PC-3 (cell line): Measurements from ENCODE around the gene WFDC5.

Experiments
- EZH2 ChIP-seq: fragments of 300-600 bp; sonication (generic); IDR thresholded peaks from one replicate; pipeline ENCODE4 v1.6.1; 2017; ENCODE audit warnings: antibody characterized with exemption, mild to moderate bottlenecking, low read length; ENCODE audit not compliant: unreplicated experiment
- EZH2phosphoT487 ChIP-seq: fragments of 300-600 bp; sonication (generic); IDR thresholded peaks from 2 replicates; pipeline ENCODE4 v1.6.1; 2018; ENCODE audit warnings: mild to moderate bottlenecking, antibody characterized with exemption, low read length, borderline replicate concordance
- TF ChIP-seq, protein P1 (sequence below): fragments of 300-600 bp; sonication (generic); conservative IDR thresholded peaks from 2 replicates; pipeline ENCODE4 v1.5.1; 2017; ENCODE audit warnings: antibody characterized with exemption, low read depth, mild to moderate bottlenecking, low read length

DNA sequence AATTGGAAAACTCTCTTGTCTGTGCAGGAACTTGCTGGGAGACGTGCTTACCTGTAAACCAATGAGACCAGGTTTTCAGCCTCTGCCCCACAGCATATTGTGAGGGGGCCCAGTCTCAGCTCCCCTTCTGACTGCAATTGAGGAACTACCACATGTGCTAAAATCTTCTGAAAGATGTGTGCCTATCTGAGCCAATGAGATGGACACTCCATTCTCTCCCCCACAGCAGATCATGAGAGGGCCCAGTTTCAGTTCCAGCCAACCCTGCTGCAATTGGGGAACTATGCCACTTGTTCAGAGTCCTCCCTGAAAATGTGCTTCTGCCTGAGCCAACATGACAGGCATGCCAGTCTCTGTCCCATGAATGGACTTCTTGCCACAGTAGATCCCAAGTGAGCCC is 38.8 kb upstream of the WFDC5 start:
- TF ChIP-seq, protein P1, sequence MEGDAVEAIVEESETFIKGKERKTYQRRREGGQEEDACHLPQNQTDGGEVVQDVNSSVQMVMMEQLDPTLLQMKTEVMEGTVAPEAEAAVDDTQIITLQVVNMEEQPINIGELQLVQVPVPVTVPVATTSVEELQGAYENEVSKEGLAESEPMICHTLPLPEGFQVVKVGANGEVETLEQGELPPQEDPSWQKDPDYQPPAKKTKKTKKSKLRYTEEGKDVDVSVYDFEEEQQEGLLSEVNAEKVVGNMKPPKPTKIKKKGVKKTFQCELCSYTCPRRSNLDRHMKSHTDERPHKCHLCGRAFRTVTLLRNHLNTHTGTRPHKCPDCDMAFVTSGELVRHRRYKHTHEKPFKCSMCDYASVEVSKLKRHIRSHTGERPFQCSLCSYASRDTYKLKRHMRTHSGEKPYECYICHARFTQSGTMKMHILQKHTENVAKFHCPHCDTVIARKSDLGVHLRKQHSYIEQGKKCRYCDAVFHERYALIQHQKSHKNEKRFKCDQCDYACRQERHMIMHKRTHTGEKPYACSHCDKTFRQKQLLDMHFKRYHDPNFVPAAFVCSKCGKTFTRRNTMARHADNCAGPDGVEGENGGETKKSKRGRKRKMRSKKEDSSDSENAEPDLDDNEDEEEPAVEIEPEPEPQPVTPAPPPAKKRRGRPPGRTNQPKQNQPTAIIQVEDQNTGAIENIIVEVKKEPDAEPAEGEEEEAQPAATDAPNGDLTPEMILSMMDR: no peak
- TF ChIP-seq EZH2phosphoT487 (no peak), EZH2 (no peak)
